Measurements from ENCODE around the gene UGGT1.

UGGT1 gene

DNA sequence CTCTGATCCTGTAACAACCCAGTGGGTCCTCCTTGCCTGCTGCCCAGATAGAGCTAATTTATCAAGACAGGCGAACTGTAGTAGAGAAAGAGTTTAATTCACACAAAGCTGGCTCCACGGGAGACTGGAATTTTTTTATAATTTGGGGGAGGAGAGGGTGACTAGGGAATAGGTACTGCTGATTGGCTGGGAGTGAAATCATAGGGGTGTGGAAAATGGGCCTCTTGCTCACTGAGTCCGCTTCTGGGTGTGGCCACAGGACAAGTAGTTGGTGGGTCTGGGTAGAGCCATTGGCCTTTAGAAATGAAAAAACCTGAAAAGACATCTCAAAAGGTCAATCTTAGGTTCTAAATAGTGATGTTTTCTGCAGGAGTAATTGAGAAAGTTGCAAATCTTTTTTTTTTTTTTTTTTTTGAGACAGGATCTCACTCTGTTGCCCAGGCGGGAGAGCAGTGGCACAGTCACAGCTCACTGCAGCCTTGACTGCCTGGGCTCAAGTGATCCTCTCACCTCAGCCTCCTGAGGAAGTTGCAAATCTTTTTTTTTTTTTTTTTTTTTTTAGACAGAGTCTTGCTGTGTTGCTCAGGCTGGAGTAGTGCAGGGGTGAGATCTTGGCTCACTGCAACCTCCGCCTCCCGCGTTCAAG is 14.4 kb upstream of the UGGT1 start:
- Histone ChIP-seq H3K27ac (ENCODE audit: low read depth, low read length) (no peak overlapping the region), H3K27me3 (ENCODE audit: insufficient read depth, low read length, poor library complexity) (no peaks in the 10 kb centered on the region), H4K8ac (ENCODE audit: low read depth, low read length) (no peak overlapping the region), H2AK5ac (ENCODE audit: low read length) (no peak overlapping the region), H3K18ac (ENCODE audit: low read length) (no peak overlapping the region), H2BK120ac (ENCODE audit: low read depth, low read length) (no peak overlapping the region), H3K36me3 (ENCODE audit: control insufficient read depth, insufficient read depth, low read length) (no peaks in the 10 kb centered on the region), H4K5ac (ENCODE audit: low read length) (no peak overlapping the region), H3K56ac (ENCODE audit: low read length) (no peak overlapping the region), H2BK15ac (replicated peaks; ENCODE audit: low read depth) (no peak overlapping the region), H3K4me2 (ENCODE audit: low read length) (no peak overlapping the region), H3K4ac (ENCODE audit: low read depth, low read length) (no peak overlapping the region), H3K23ac (ENCODE audit: low read length) (no peak overlapping the region), H3K4me3 (ENCODE audit: low read length) (no peak overlapping the region), H3K79me1 (ENCODE audit: low read length) (no peaks in the 10 kb centered on the region), H2BK5ac (ENCODE audit: low read length) (no peak overlapping the region), H3K79me2 (ENCODE audit: control insufficient read depth, insufficient read depth, low read length) (no peaks in the 10 kb centered on the region), H3K4me1 (ENCODE audit: control insufficient read depth, low read depth, low read length) (no peaks in the 10 kb centered on the region), H3K9ac (ENCODE audit: low read length) (no peak overlapping the region)
- WGBS (ENCODE audit: extremely low coverage, insufficient coverage, low lambda C conversion rate) = no CpG with 5 or more reads among the region's 7 CpGs
- DNase-seq = no peak

DNA sequence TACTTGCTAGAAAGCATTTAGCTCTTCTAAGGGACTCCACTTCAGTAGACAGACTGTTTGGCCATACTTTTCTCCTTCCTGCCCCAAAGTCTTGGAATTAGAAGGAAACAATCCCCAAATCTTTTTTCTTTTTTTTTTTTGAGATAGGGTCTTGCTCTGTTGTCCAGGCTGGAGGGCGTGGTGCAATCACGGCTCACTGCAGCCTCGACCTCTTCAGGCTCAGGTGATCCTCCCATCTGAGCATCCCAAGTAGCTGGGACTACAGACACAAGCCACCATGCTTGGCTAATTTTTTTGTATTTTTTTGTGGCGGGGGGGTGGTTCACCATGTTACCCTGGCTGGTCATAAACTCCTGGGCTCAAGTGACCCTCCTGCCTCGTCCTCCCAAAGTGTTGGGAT is 6.2 kb upstream of the UGGT1 start:
- Histone ChIP-seq H3K4me1 (ENCODE audit: control insufficient read depth, low read depth, low read length) (no peaks in the 10 kb centered on the region), H3K4me3 (ENCODE audit: low read length) (no peak overlapping the region), H4K5ac (ENCODE audit: low read length) (no peak overlapping the region), H3K18ac (ENCODE audit: low read length) (no peak overlapping the region), H2BK5ac (ENCODE audit: low read length) (no peak overlapping the region), H3K79me2 (ENCODE audit: control insufficient read depth, insufficient read depth, low read length) (no peaks in the 10 kb centered on the region), H4K8ac (ENCODE audit: low read depth, low read length) (no peak overlapping the region), H3K79me1 (ENCODE audit: low read length) (no peaks in the 10 kb centered on the region), H3K36me3 (ENCODE audit: control insufficient read depth, insufficient read depth, low read length) (no peaks in the 10 kb centered on the region), H3K27ac (ENCODE audit: low read depth, low read length) (no peak overlapping the region), H3K56ac (ENCODE audit: low read length) (no peak overlapping the region), H3K4me2 (ENCODE audit: low read length) (no peak overlapping the region), H2BK120ac (ENCODE audit: low read depth, low read length) (no peak overlapping the region), H3K9ac (ENCODE audit: low read length) (no peak overlapping the region), H2AK5ac (ENCODE audit: low read length) (no peak overlapping the region), H3K4ac (ENCODE audit: low read depth, low read length) (no peak overlapping the region), H3K23ac (ENCODE audit: low read length) (no peak overlapping the region), H3K27me3 (ENCODE audit: insufficient read depth, low read length, poor library complexity) (no peaks in the 10 kb centered on the region), H2BK15ac (replicated peaks; ENCODE audit: low read depth) (no peak overlapping the region)
- DNase-seq = no peak
- WGBS (ENCODE audit: extremely low coverage, insufficient coverage, low lambda C conversion rate) = no CpG with 5 or more reads among the region's 5 CpGs

DNA sequence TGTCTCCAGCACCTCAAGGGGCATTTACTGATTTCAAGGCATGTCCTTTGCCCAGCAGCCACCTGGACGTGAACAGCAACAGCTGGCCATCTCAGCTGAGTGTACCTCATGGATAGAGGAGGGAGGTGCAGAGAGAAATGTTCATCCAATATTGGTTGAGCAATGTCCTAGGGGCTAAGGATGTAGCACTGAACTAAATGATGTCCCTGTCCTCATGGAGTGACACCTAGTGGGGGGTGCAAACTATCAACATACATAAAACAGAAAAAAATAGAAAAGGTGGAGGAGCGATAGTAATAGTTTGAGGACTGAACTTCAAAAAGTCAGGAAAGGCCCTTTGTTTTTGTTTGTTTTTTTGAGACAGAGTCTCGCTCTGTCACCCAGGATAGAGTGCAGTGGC is 4.8 kb upstream of the UGGT1 start:
- H3K9ac ChIP-seq (ENCODE audit: low read length) = no peak overlapping the region
- no peak overlapping the region for H2BK5ac ChIP-seq (ENCODE audit: low read length)
- H3K4ac ChIP-seq (ENCODE audit: low read depth, low read length) = no peak overlapping the region
- no peak overlapping the region for H4K5ac ChIP-seq (ENCODE audit: low read length)
- H2AK5ac ChIP-seq (ENCODE audit: low read length) = no peak overlapping the region
- no peak overlapping the region for H3K4me3 ChIP-seq (ENCODE audit: low read length)
- no peaks in the 10 kb centered on the region for H3K79me2 ChIP-seq (ENCODE audit: control insufficient read depth, insufficient read depth, low read length)
- no peaks in the 10 kb centered on the region for H3K79me1 ChIP-seq (ENCODE audit: low read length)
- no peaks in the 10 kb centered on the region for H3K36me3 ChIP-seq (ENCODE audit: control insufficient read depth, insufficient read depth, low read length)
- H2BK120ac ChIP-seq (ENCODE audit: low read depth, low read length) = no peak overlapping the region
- no peaks in the 10 kb centered on the region for H3K27me3 ChIP-seq (ENCODE audit: insufficient read depth, low read length, poor library complexity)
- no peak overlapping the region for H3K56ac ChIP-seq (ENCODE audit: low read length)
- WGBS (ENCODE audit: extremely low coverage, insufficient coverage, low lambda C conversion rate) = no CpG with 5 or more reads among the region's 3 CpGs
- H3K23ac ChIP-seq (ENCODE audit: low read length) = no peak overlapping the region
- H3K4me1 ChIP-seq (ENCODE audit: control insufficient read depth, low read depth, low read length) = no peaks in the 10 kb centered on the region
- H3K18ac ChIP-seq (ENCODE audit: low read length) = no peak overlapping the region
- no peak overlapping the region for H2BK15ac ChIP-seq (replicated peaks; ENCODE audit: low read depth)
- H4K8ac ChIP-seq (ENCODE audit: low read depth, low read length) = no peak overlapping the region
- no peak for DNase-seq
- no peak overlapping the region for H3K4me2 ChIP-seq (ENCODE audit: low read length)
- H3K27ac ChIP-seq (ENCODE audit: low read depth, low read length) = no peak overlapping the region

DNA sequence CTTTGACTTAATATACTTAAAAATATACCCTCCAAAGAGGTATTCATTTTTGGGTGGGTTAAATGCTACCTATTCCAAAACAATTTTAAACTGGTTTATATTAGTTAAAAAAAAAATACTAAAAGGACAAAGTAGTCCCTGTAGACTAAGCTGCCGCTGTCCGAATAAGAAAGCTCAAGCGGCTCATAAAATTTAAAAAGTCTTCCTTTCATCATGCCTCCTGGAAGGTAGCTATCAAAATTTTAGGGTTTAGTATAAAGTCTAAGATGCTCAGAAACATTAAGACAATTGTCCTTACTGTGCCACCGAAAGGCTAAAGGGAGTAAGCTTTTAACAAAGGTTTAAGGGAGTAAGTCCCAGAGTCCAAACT is 440 bp upstream of the UGGT1 start:
- Histone ChIP-seq H2BK120ac (ENCODE audit: low read depth, low read length) (no peak overlapping the region), H3K4me1 (ENCODE audit: control insufficient read depth, low read depth, low read length) (no peaks in the 10 kb centered on the region), H4K8ac (ENCODE audit: low read depth, low read length) (no peak overlapping the region), H3K27me3 (ENCODE audit: insufficient read depth, low read length, poor library complexity) (no peaks in the 10 kb centered on the region), H3K79me2 (ENCODE audit: control insufficient read depth, insufficient read depth, low read length) (peaks cover 30% of the 10 kb centered on the region), H3K4me2 (ENCODE audit: low read length) (peak overlapping the region; percentile 81), H3K18ac (ENCODE audit: low read length) (no peak overlapping the region), H3K4me3 (ENCODE audit: low read length) (peak overlapping the region; percentile 91), H2AK5ac (ENCODE audit: low read length) (no peak overlapping the region), H2BK15ac (replicated peaks; ENCODE audit: low read depth) (no peak overlapping the region), H4K5ac (ENCODE audit: low read length) (no peak overlapping the region), H3K4ac (ENCODE audit: low read depth, low read length) (no peak overlapping the region), H3K23ac (ENCODE audit: low read length) (no peak overlapping the region), H3K79me1 (ENCODE audit: low read length) (peaks cover 9% of the 10 kb centered on the region), H3K27ac (ENCODE audit: low read depth, low read length) (no peak overlapping the region), H3K56ac (ENCODE audit: low read length) (peak overlapping the region; percentile 94), H3K9ac (ENCODE audit: low read length) (peak overlapping the region; percentile 89), H3K36me3 (ENCODE audit: control insufficient read depth, insufficient read depth, low read length) (no peaks in the 10 kb centered on the region), H2BK5ac (ENCODE audit: low read length) (no peak overlapping the region)
- no peak for DNase-seq
- no CpG with 5 or more reads among the region's 4 CpGs for WGBS (ENCODE audit: extremely low coverage, insufficient coverage, low lambda C conversion rate)

DNA sequence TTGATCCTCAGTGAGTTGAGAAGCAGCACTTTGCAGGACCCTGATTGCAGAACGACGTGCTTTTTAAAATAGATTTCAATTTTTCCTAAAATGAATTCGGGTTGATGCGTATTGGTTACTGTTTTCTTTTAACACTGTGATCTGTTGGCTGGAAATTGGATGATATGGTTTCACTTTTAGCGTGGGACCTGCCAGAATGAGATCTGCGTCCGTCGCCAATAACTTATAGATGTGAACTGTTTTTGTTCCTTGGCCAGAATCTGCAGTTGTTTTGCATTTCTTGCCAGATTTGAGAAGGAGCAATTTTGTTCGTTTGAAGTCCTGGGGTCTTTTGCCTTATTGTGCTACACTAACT is 703 bp downstream of the UGGT1 start:
- H3K56ac ChIP-seq (ENCODE audit: low read length) = peak overlapping the region; percentile 98
- H3K4me2 ChIP-seq (ENCODE audit: low read length) = peak overlapping the region; percentile 74
- no peaks in the 10 kb centered on the region for H3K27me3 ChIP-seq (ENCODE audit: insufficient read depth, low read length, poor library complexity)
- H3K9ac ChIP-seq (ENCODE audit: low read length) = peak overlapping the region; percentile 90
- H3K79me2 ChIP-seq (ENCODE audit: control insufficient read depth, insufficient read depth, low read length) = peaks cover 41% of the 10 kb centered on the region
- no peak overlapping the region for H3K18ac ChIP-seq (ENCODE audit: low read length)
- no CpG with 5 or more reads among the region's 9 CpGs for WGBS (ENCODE audit: extremely low coverage, insufficient coverage, low lambda C conversion rate)
- no peak overlapping the region for H2BK120ac ChIP-seq (ENCODE audit: low read depth, low read length)
- H3K4me1 ChIP-seq (ENCODE audit: control insufficient read depth, low read depth, low read length) = no peaks in the 10 kb centered on the region
- no peaks in the 10 kb centered on the region for H3K36me3 ChIP-seq (ENCODE audit: control insufficient read depth, insufficient read depth, low read length)
- H3K27ac ChIP-seq (ENCODE audit: low read depth, low read length) = no peak overlapping the region
- H3K23ac ChIP-seq (ENCODE audit: low read length) = no peak overlapping the region
- peak overlapping the region; percentile 96 for H3K4me3 ChIP-seq (ENCODE audit: low read length)
- no peak overlapping the region for H4K5ac ChIP-seq (ENCODE audit: low read length)
- peak overlapping the region; percentile 39 for H3K4ac ChIP-seq (ENCODE audit: low read depth, low read length)
- H3K79me1 ChIP-seq (ENCODE audit: low read length) = peaks cover 9% of the 10 kb centered on the region
- no peak overlapping the region for H4K8ac ChIP-seq (ENCODE audit: low read depth, low read length)
- no peak for DNase-seq
- no peak overlapping the region for H2BK5ac ChIP-seq (ENCODE audit: low read length)
- no peak overlapping the region for H2BK15ac ChIP-seq (replicated peaks; ENCODE audit: low read depth)
- H2AK5ac ChIP-seq (ENCODE audit: low read length) = no peak overlapping the region

DNA sequence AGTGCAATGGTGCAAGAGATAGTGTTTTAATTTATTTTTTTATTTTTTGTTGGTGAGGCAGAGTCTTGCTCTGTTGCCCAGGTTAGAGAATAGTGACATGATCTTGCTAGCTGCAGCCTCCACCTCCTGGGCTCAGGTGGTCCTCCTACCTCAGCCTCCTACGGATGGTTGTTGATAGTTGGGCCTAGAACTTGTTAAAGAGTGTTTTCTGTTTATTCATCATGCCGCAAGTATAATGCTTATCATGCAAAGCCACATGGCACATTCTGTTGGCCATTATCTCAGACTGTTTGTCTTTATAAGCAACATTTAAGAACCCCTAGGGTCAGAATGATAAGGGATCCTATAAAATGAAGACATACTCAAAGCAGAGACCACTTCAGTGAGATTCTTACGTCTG is 1.7 kb downstream of the UGGT1 start:
- H2BK5ac ChIP-seq (ENCODE audit: low read length) = no peak overlapping the region
- no peaks in the 10 kb centered on the region for H3K36me3 ChIP-seq (ENCODE audit: control insufficient read depth, insufficient read depth, low read length)
- H3K27ac ChIP-seq (ENCODE audit: low read depth, low read length) = no peak overlapping the region
- no peaks in the 10 kb centered on the region for H3K27me3 ChIP-seq (ENCODE audit: insufficient read depth, low read length, poor library complexity)
- H3K56ac ChIP-seq (ENCODE audit: low read length) = no peak overlapping the region
- peak; percentile 10 for DNase-seq
- H3K4me3 ChIP-seq (ENCODE audit: low read length) = no peak overlapping the region
- H3K4ac ChIP-seq (ENCODE audit: low read depth, low read length) = no peak overlapping the region
- peaks cover 42% of the 10 kb centered on the region for H3K79me2 ChIP-seq (ENCODE audit: control insufficient read depth, insufficient read depth, low read length)
- H3K79me1 ChIP-seq (ENCODE audit: low read length) = peaks cover 9% of the 10 kb centered on the region
- no peak overlapping the region for H3K9ac ChIP-seq (ENCODE audit: low read length)
- H2BK15ac ChIP-seq (replicated peaks; ENCODE audit: low read depth) = no peak overlapping the region
- WGBS (ENCODE audit: extremely low coverage, insufficient coverage, low lambda C conversion rate) = no CpG with 5 or more reads among the region's 3 CpGs
- no peak overlapping the region for H2BK120ac ChIP-seq (ENCODE audit: low read depth, low read length)
- H4K8ac ChIP-seq (ENCODE audit: low read depth, low read length) = no peak overlapping the region
- no peaks in the 10 kb centered on the region for H3K4me1 ChIP-seq (ENCODE audit: control insufficient read depth, low read depth, low read length)
- H2AK5ac ChIP-seq (ENCODE audit: low read length) = no peak overlapping the region
- no peak overlapping the region for H3K4me2 ChIP-seq (ENCODE audit: low read length)
- no peak overlapping the region for H3K18ac ChIP-seq (ENCODE audit: low read length)
- no peak overlapping the region for H3K23ac ChIP-seq (ENCODE audit: low read length)
- no peak overlapping the region for H4K5ac ChIP-seq (ENCODE audit: low read length)
